Stimulated activated naive B cell treated with anti-CD40 and anti-IgM and Interleukin-4, amounts not matched to agents 10 μg/mL and 1 μg/mL and 100 μg/mL, for 72 hours (primary cell): ENCODE data around the gene CALML5.
"Not testable (repeated sequence)": the region's sequence is repeated elsewhere in the genome, so short reads cannot be mapped to it uniquely, and the experiment has no call there.

Source experiments
- ATAC-seq, 2 donors: fragments of 150-1000 bp; cut with Tn5 transposase; replicated peaks; 2 replicates each; pipeline ENCODE4 v1.10.0; 2021; ENCODE audit warnings: moderate library complexity in 1 of 2
- DNase-seq: peaks from one replicate; pipeline ENCODE4 v3.0.0; 2021
- H3K27ac Mint-ChIP-seq: one replicate; pipeline ENCODE4 v1.8.0; 2022; ENCODE audit warnings: mild to moderate bottlenecking, mixed read lengths
- H3K27me3 Mint-ChIP-seq, 2 donors: one replicate each; pipeline ENCODE4 v1.8.0; 2022; ENCODE audit warnings: mixed read lengths in 2 of 2
- H3K36me3 Mint-ChIP-seq, 2 donors: one replicate each; pipeline ENCODE4 v1.8.0; 2022; ENCODE audit warnings: mixed read lengths in 2 of 2, mild to moderate bottlenecking in 1 of 2
- H3K4me1 Mint-ChIP-seq, 2 donors: one replicate each; pipeline ENCODE4 v1.8.0; 2022; ENCODE audit warnings: mixed read lengths in 2 of 2, mild to moderate bottlenecking in 1 of 2
- H3K4me3 Mint-ChIP-seq, 2 donors: one replicate each; pipeline ENCODE4 v1.8.0; 2022; ENCODE audit warnings: mild to moderate bottlenecking in 2 of 2, mixed read lengths in 2 of 2, moderate library complexity in 1 of 2
- H3K9me3 Mint-ChIP-seq, 2 donors: one replicate each; pipeline ENCODE4 v1.8.0; 2022; ENCODE audit warnings: mixed read lengths in 2 of 2, mild to moderate bottlenecking in 1 of 2

The CALML5 gene

GRCh38 chr10:5480162-5480941 is 19.0 kb downstream of the CALML5 start:
- H3K4me3 Mint-ChIP-seq: no peak overlapping the region
- no peaks in the 10 kb centered on the region for H3K36me3 Mint-ChIP-seq
- ATAC-seq: no peak
- DNase-seq: no peak
- no peaks in the 10 kb centered on the region for H3K9me3 Mint-ChIP-seq
- no peak overlapping the region for H3K27ac Mint-ChIP-seq
- peaks cover 10 to 16% of the 10 kb centered on the region in 2 donors for H3K4me1 Mint-ChIP-seq
- H3K27me3 Mint-ChIP-seq: peaks cover 0 to 4% of the 10 kb centered on the region in 2 donors

- Mint-ChIP-seq H3K4me3 (no peak overlapping the region), H3K36me3 (no peaks in the 10 kb centered on the region), H3K4me1 (peaks cover 10 to 16% of the 10 kb centered on the region in 2 donors), H3K27ac (peak overlapping the region; percentile 14), H3K27me3 (peaks cover 0 to 4% of the 10 kb centered on the region in 2 donors), H3K9me3 (no peaks in the 10 kb centered on the region)
- peak; percentile 65 to 84 for ATAC-seq
- DNase-seq: peak; percentile 17
Measured at GRCh38 chr10:5479481-5480161, 19.7 kb downstream of the CALML5 start.

GRCh38 chr10:5478694-5479305 is 20.6 kb downstream of the CALML5 start:
- ATAC-seq (no peak), DNase-seq (no peak)
- Mint-ChIP-seq H3K4me3 (no peak overlapping the region), H3K4me1 (peaks cover 10 to 16% of the 10 kb centered on the region in 2 donors), H3K27me3 (peaks cover 0 to 4% of the 10 kb centered on the region in 2 donors), H3K36me3 (no peaks in the 10 kb centered on the region), H3K9me3 (no peaks in the 10 kb centered on the region), H3K27ac (no peak overlapping the region)

- H3K27ac Mint-ChIP-seq: no peak overlapping the region
- no peak overlapping the region for H3K4me3 Mint-ChIP-seq
- ATAC-seq (no peak), DNase-seq (no peak)
- peaks cover 0 to 4% of the 10 kb centered on the region in 2 donors for H3K27me3 Mint-ChIP-seq
- H3K36me3 Mint-ChIP-seq: no peaks in the 10 kb centered on the region
- peaks cover 10 to 16% of the 10 kb centered on the region in 2 donors for H3K4me1 Mint-ChIP-seq
- H3K9me3 Mint-ChIP-seq: no peaks in the 10 kb centered on the region
Measured at GRCh38 chr10:5477948-5478693, 21.2 kb downstream of the CALML5 start.

GRCh38 chr10:5476918-5477525 is 22.3 kb downstream of the CALML5 start:
- no peak for ATAC-seq
- Mint-ChIP-seq H3K4me3 (no peak overlapping the region), H3K27me3 (peaks cover 0 to 4% of the 10 kb centered on the region in 2 donors), H3K4me1 (peaks cover 10 to 16% of the 10 kb centered on the region in 2 donors), H3K9me3 (no peaks in the 10 kb centered on the region), H3K36me3 (no peaks in the 10 kb centered on the region), H3K27ac (no peak overlapping the region)
- DNase-seq: no peak

- not testable (repeated sequence) for H3K27ac Mint-ChIP-seq, ATAC-seq, H3K27me3 Mint-ChIP-seq, H3K9me3 Mint-ChIP-seq, H3K4me3 Mint-ChIP-seq, H3K36me3 Mint-ChIP-seq, DNase-seq
- H3K4me1 Mint-ChIP-seq: peaks cover 10 to 16% of the 10 kb centered on the region in 2 donors
Measured at GRCh38 chr10:5475974-5476807, 23.2 kb downstream of the CALML5 start.

GRCh38 chr10:5475088-5475487 is 24.3 kb downstream of the CALML5 start:
- ATAC-seq, H3K4me3 Mint-ChIP-seq, H3K27me3 Mint-ChIP-seq, H3K9me3 Mint-ChIP-seq, H3K36me3 Mint-ChIP-seq, H3K27ac Mint-ChIP-seq, DNase-seq: not testable (repeated sequence)
- peaks cover 7 to 10% of the 10 kb centered on the region in 2 donors for H3K4me1 Mint-ChIP-seq

GRCh38 chr10:5474642-5475041 is 24.7 kb downstream of the CALML5 start:
- not testable (repeated sequence) for H3K36me3 Mint-ChIP-seq, ATAC-seq, H3K4me3 Mint-ChIP-seq, H3K27ac Mint-ChIP-seq, H3K9me3 Mint-ChIP-seq, H3K4me1 Mint-ChIP-seq, DNase-seq, H3K27me3 Mint-ChIP-seq

- Mint-ChIP-seq H3K36me3 (peaks cover 2 to 3% of the 10 kb centered on the region in 2 donors), H3K4me1 (no peaks in the 10 kb centered on the region), H3K27ac (no peak overlapping the region), H3K27me3 (peaks cover 0 to 4% of the 10 kb centered on the region in 2 donors), H3K4me3 (no peak overlapping the region), H3K9me3 (peaks cover 5% of the 10 kb centered on the region in 2 donors)
- no peak for DNase-seq
- ATAC-seq: no peak
Measured at GRCh38 chr10:5470062-5470751, 29.2 kb downstream of the CALML5 start.

- Mint-ChIP-seq H3K4me3 (no peak overlapping the region), H3K27me3 (peaks cover 0 to 4% of the 10 kb centered on the region in 2 donors), H3K27ac (no peak overlapping the region), H3K9me3 (peaks cover 5% of the 10 kb centered on the region in 2 donors), H3K36me3 (peaks cover 2 to 3% of the 10 kb centered on the region in 2 donors), H3K4me1 (no peaks in the 10 kb centered on the region)
- ATAC-seq (no peak), DNase-seq (no peak)
Measured at GRCh38 chr10:5469353-5470061, 29.9 kb downstream of the CALML5 start.

GRCh38 chr10:5468262-5469106 is 30.9 kb downstream of the CALML5 start:
- no peak overlapping the region for H3K4me3 Mint-ChIP-seq
- H3K9me3 Mint-ChIP-seq: peaks cover 5% of the 10 kb centered on the region in 2 donors
- no peak for DNase-seq

More at GRCh38 chr10:5468262-5469106, 30.9 kb downstream of the CALML5 start:
- Mint-ChIP-seq H3K27me3 (peaks cover 0 to 7% of the 10 kb centered on the region in 2 donors), H3K27ac (no peak overlapping the region), H3K4me1 (no peaks in the 10 kb centered on the region), H3K36me3 (peaks cover 2 to 3% of the 10 kb centered on the region in 2 donors)
- no peak for ATAC-seq
